ENCODE data around the gene ATP9B.

The ATP9B gene

DNA sequence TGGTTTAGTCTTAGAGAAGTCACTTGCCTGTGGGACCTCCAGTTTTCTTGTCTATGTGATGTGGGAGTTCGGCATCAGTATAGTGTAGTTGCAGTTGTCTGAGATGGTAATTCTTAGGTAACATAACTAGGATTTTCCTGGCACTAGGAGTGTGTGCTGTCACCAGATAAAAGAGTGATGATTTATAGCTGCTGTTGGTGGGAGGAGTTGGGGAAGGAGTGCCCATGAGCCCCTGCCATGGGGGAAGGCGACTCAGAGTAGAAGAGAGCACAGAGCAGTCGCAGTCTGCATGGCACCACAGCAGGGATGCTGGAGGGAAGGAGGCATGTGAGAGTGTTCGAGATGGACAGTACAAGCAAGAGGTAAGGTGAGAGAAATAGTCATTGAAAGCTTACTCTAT is 38.7 kb downstream of the ATP9B start:
- Histone ChIP-seq H3K9ac (ENCODE audit: low read length) (no peak overlapping the region), H3K27ac (ENCODE audit: low read depth, low read length) (no peak overlapping the region), H2BK15ac (replicated peaks; ENCODE audit: low read depth) (no peak overlapping the region), H4K8ac (ENCODE audit: low read depth, low read length) (no peak overlapping the region), H3K4me1 (ENCODE audit: control insufficient read depth, low read depth, low read length) (no peaks in the 10 kb centered on the region), H3K36me3 (ENCODE audit: control insufficient read depth, insufficient read depth, low read length) (no peaks in the 10 kb centered on the region), H2BK120ac (ENCODE audit: low read depth, low read length) (no peak overlapping the region), H3K79me2 (ENCODE audit: control insufficient read depth, insufficient read depth, low read length) (peaks cover 6% of the 10 kb centered on the region), H3K56ac (ENCODE audit: low read length) (no peak overlapping the region), H3K27me3 (ENCODE audit: insufficient read depth, low read length, poor library complexity) (no peaks in the 10 kb centered on the region), H3K4ac (ENCODE audit: low read depth, low read length) (no peak overlapping the region), H3K79me1 (ENCODE audit: low read length) (peaks cover 13% of the 10 kb centered on the region), H3K23ac (ENCODE audit: low read length) (no peak overlapping the region), H3K18ac (ENCODE audit: low read length) (no peak overlapping the region), H3K4me2 (ENCODE audit: low read length) (no peak overlapping the region), H2AK5ac (ENCODE audit: low read length) (no peak overlapping the region), H3K4me3 (ENCODE audit: low read length) (no peak overlapping the region), H2BK5ac (ENCODE audit: low read length) (no peak overlapping the region), H4K5ac (ENCODE audit: low read length) (no peak overlapping the region)
- no peak for DNase-seq
- no CpG with 5 or more reads among the region's 4 CpGs for WGBS (ENCODE audit: extremely low coverage, insufficient coverage, low lambda C conversion rate)

DNA sequence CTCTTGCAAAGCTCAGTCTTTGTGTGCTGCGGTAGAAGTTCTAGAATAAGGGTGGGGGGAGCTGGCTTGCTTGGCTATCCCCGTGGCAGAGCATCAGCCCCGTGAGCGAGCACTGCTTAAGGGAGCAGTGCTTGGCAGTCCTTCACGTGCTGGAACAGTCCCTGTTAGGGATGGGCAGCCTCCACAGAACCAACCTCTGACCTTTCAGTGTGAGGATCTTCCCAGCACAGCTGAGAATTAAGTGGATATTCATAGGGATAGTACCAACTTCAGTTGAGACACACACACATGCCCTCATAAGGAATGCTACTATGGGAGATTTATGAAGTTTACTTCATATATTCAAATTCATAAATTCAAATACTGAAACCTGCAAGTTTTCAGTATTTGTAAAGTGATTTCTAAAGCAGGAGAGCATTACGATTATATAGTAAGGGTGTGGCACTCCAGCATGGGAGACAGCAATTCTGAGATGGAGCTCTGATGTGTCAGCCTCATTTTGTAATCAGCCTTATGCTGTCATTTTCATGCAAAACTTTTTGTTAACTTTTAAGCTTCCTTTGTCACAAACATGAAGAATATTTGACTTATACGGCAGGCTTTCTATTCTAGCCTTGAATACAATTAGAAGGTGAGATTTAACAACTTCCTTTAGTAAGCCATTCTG is 39.5 kb downstream of the ATP9B start:
- Histone ChIP-seq H3K4me1 (ENCODE audit: control insufficient read depth, low read depth, low read length) (no peaks in the 10 kb centered on the region), H3K4me3 (ENCODE audit: low read length) (no peak overlapping the region), H3K9ac (ENCODE audit: low read length) (no peak overlapping the region), H2BK120ac (ENCODE audit: low read depth, low read length) (no peak overlapping the region), H3K27ac (ENCODE audit: low read depth, low read length) (no peak overlapping the region), H2AK5ac (ENCODE audit: low read length) (no peak overlapping the region), H3K56ac (ENCODE audit: low read length) (no peak overlapping the region), H3K79me2 (ENCODE audit: control insufficient read depth, insufficient read depth, low read length) (peaks cover 6% of the 10 kb centered on the region), H3K23ac (ENCODE audit: low read length) (no peak overlapping the region), H3K36me3 (ENCODE audit: control insufficient read depth, insufficient read depth, low read length) (no peaks in the 10 kb centered on the region), H3K4me2 (ENCODE audit: low read length) (no peak overlapping the region), H3K27me3 (ENCODE audit: insufficient read depth, low read length, poor library complexity) (no peaks in the 10 kb centered on the region), H4K8ac (ENCODE audit: low read depth, low read length) (no peak overlapping the region), H2BK5ac (ENCODE audit: low read length) (no peak overlapping the region), H4K5ac (ENCODE audit: low read length) (no peak overlapping the region), H3K4ac (ENCODE audit: low read depth, low read length) (no peak overlapping the region), H3K79me1 (ENCODE audit: low read length) (peaks cover 13% of the 10 kb centered on the region), H3K18ac (ENCODE audit: low read length) (no peak overlapping the region), H2BK15ac (replicated peaks; ENCODE audit: low read depth) (no peak overlapping the region)
- no peak for DNase-seq
- no CpG with 5 or more reads among the region's 7 CpGs for WGBS (ENCODE audit: extremely low coverage, insufficient coverage, low lambda C conversion rate)

DNA sequence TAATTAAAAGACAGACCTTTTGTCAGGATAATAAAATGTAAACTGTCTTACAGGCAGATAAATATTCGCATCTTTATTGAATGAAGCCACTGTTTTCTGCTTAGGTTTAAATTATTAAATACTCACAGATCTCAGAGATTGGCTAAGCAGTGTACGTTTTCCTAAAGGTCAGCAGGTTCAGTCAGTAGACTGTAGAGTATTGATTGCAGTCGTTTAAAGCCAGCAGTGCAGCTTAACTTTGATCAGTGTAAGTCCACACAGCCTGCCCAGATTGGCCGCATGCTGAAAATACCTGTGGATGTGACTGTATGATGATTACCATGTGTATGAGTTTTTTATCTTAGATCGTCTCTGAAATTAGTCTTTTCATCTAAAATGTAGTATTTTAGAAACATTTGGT is 42.3 kb downstream of the ATP9B start:
- WGBS (ENCODE audit: extremely low coverage, insufficient coverage, low lambda C conversion rate), result no CpG with 5 or more reads among the region's 5 CpGs
- H3K4me1 ChIP-seq (ENCODE audit: control insufficient read depth, low read depth, low read length), result no peaks in the 10 kb centered on the region
- no peak overlapping the region for H3K23ac ChIP-seq (ENCODE audit: low read length)
- no peak overlapping the region for H3K9ac ChIP-seq (ENCODE audit: low read length)
- DNase-seq, result no peak
- H2AK5ac ChIP-seq (ENCODE audit: low read length), result no peak overlapping the region
- H3K4me3 ChIP-seq (ENCODE audit: low read length), result no peak overlapping the region
- H3K36me3 ChIP-seq (ENCODE audit: control insufficient read depth, insufficient read depth, low read length), result no peaks in the 10 kb centered on the region
- H3K27ac ChIP-seq (ENCODE audit: low read depth, low read length), result no peak overlapping the region
- no peak overlapping the region for H3K18ac ChIP-seq (ENCODE audit: low read length)
- H3K4ac ChIP-seq (ENCODE audit: low read depth, low read length), result no peak overlapping the region
- no peaks in the 10 kb centered on the region for H3K79me2 ChIP-seq (ENCODE audit: control insufficient read depth, insufficient read depth, low read length)
- H2BK120ac ChIP-seq (ENCODE audit: low read depth, low read length), result no peak overlapping the region
- peaks cover 6% of the 10 kb centered on the region for H3K79me1 ChIP-seq (ENCODE audit: low read length)
- no peak overlapping the region for H4K5ac ChIP-seq (ENCODE audit: low read length)
- no peak overlapping the region for H3K56ac ChIP-seq (ENCODE audit: low read length)
- H2BK5ac ChIP-seq (ENCODE audit: low read length), result no peak overlapping the region
- H4K8ac ChIP-seq (ENCODE audit: low read depth, low read length), result no peak overlapping the region
- no peak overlapping the region for H3K4me2 ChIP-seq (ENCODE audit: low read length)
- no peak overlapping the region for H2BK15ac ChIP-seq (replicated peaks; ENCODE audit: low read depth)
- H3K27me3 ChIP-seq (ENCODE audit: insufficient read depth, low read length, poor library complexity), result no peaks in the 10 kb centered on the region

GRCh38 chr18:79117385-79117784 is 48.2 kb downstream of the ATP9B start:
- no peak overlapping the region for H2AK5ac ChIP-seq (ENCODE audit: low read length)
- no peak overlapping the region for H3K4me3 ChIP-seq (ENCODE audit: low read length)
- H3K9ac ChIP-seq (ENCODE audit: low read length), result no peak overlapping the region
- no peak overlapping the region for H4K5ac ChIP-seq (ENCODE audit: low read length)
- no peak overlapping the region for H2BK5ac ChIP-seq (ENCODE audit: low read length)
- no CpG with 5 or more reads among the region's 3 CpGs for WGBS (ENCODE audit: extremely low coverage, insufficient coverage, low lambda C conversion rate)
- no peak overlapping the region for H2BK15ac ChIP-seq (replicated peaks; ENCODE audit: low read depth)
- H3K36me3 ChIP-seq (ENCODE audit: control insufficient read depth, insufficient read depth, low read length), result no peaks in the 10 kb centered on the region
- no peaks in the 10 kb centered on the region for H3K4me1 ChIP-seq (ENCODE audit: control insufficient read depth, low read depth, low read length)
- no peak overlapping the region for H3K56ac ChIP-seq (ENCODE audit: low read length)
- no peaks in the 10 kb centered on the region for H3K79me1 ChIP-seq (ENCODE audit: low read length)
- no peaks in the 10 kb centered on the region for H3K27me3 ChIP-seq (ENCODE audit: insufficient read depth, low read length, poor library complexity)
- H2BK120ac ChIP-seq (ENCODE audit: low read depth, low read length), result no peak overlapping the region
- no peak for DNase-seq
- H3K18ac ChIP-seq (ENCODE audit: low read length), result no peak overlapping the region
- no peak overlapping the region for H3K4me2 ChIP-seq (ENCODE audit: low read length)
- H4K8ac ChIP-seq (ENCODE audit: low read depth, low read length), result no peak overlapping the region
- no peak overlapping the region for H3K4ac ChIP-seq (ENCODE audit: low read depth, low read length)
- no peak overlapping the region for H3K27ac ChIP-seq (ENCODE audit: low read depth, low read length)
- no peaks in the 10 kb centered on the region for H3K79me2 ChIP-seq (ENCODE audit: control insufficient read depth, insufficient read depth, low read length)
- no peak overlapping the region for H3K23ac ChIP-seq (ENCODE audit: low read length)

DNA sequence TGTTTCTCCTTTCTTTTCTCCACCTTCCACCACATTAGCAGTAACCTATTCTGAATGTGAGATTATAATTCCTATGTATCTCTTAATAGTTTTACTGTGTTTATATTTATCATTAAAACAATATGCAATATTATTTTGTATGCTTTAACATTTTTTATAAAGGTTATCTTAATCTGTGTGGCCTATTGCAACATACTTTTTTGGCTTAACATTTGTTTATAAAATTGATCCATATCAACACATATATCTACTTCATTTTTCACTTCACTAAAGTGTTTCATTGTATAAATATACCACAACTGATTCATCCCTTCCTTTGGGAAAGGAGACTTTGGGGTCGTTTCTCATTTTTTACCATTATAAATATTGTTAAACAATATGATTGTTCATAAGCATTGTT is 48.6 kb downstream of the ATP9B start:
- no peak overlapping the region for H3K9ac ChIP-seq (ENCODE audit: low read length)
- H3K18ac ChIP-seq (ENCODE audit: low read length), result no peak overlapping the region
- H2AK5ac ChIP-seq (ENCODE audit: low read length), result no peak overlapping the region
- WGBS (ENCODE audit: extremely low coverage, insufficient coverage, low lambda C conversion rate), result no CpG with 5 or more reads among the region's 1 CpG
- H3K23ac ChIP-seq (ENCODE audit: low read length), result no peak overlapping the region
- H3K56ac ChIP-seq (ENCODE audit: low read length), result no peak overlapping the region
- no peak overlapping the region for H3K4ac ChIP-seq (ENCODE audit: low read depth, low read length)
- H3K27me3 ChIP-seq (ENCODE audit: insufficient read depth, low read length, poor library complexity), result no peaks in the 10 kb centered on the region
- no peak overlapping the region for H3K4me3 ChIP-seq (ENCODE audit: low read length)
- DNase-seq, result no peak
- no peaks in the 10 kb centered on the region for H3K36me3 ChIP-seq (ENCODE audit: control insufficient read depth, insufficient read depth, low read length)
- no peak overlapping the region for H3K4me2 ChIP-seq (ENCODE audit: low read length)
- H3K79me2 ChIP-seq (ENCODE audit: control insufficient read depth, insufficient read depth, low read length), result no peaks in the 10 kb centered on the region
- no peaks in the 10 kb centered on the region for H3K4me1 ChIP-seq (ENCODE audit: control insufficient read depth, low read depth, low read length)
- no peak overlapping the region for H4K5ac ChIP-seq (ENCODE audit: low read length)
- H4K8ac ChIP-seq (ENCODE audit: low read depth, low read length), result no peak overlapping the region
- no peak overlapping the region for H2BK15ac ChIP-seq (replicated peaks; ENCODE audit: low read depth)
- H3K27ac ChIP-seq (ENCODE audit: low read depth, low read length), result no peak overlapping the region
- no peaks in the 10 kb centered on the region for H3K79me1 ChIP-seq (ENCODE audit: low read length)
- no peak overlapping the region for H2BK5ac ChIP-seq (ENCODE audit: low read length)
- no peak overlapping the region for H2BK120ac ChIP-seq (ENCODE audit: low read depth, low read length)

DNA sequence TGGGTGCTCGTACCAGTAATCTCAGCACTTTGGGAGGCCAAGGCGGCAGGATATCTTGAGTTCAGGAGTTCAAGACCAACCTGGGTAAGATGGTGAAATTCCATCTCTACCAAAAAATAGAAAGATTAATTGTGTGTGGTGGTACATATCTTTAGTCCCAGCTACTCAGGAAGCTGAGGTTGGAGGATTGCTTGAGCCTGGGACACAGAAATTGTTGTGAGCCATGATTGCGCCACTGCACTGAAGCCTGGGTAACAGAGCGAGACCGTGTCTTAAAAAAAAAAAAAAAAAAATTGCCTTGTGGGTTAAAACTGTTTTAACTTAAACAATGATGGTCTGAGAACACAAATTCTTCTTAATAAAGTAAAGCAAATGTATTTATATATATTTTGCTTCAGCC is 49.6 kb downstream of the ATP9B start:
- Histone ChIP-seq H3K56ac (ENCODE audit: low read length) (no peak overlapping the region), H3K36me3 (ENCODE audit: control insufficient read depth, insufficient read depth, low read length) (no peaks in the 10 kb centered on the region), H3K79me2 (ENCODE audit: control insufficient read depth, insufficient read depth, low read length) (no peaks in the 10 kb centered on the region), H4K5ac (ENCODE audit: low read length) (no peak overlapping the region), H2AK5ac (ENCODE audit: low read length) (no peak overlapping the region), H3K79me1 (ENCODE audit: low read length) (no peaks in the 10 kb centered on the region), H2BK120ac (ENCODE audit: low read depth, low read length) (no peak overlapping the region), H4K8ac (ENCODE audit: low read depth, low read length) (no peak overlapping the region), H3K23ac (ENCODE audit: low read length) (no peak overlapping the region), H3K18ac (ENCODE audit: low read length) (no peak overlapping the region), H3K4me3 (ENCODE audit: low read length) (no peak overlapping the region), H3K4me2 (ENCODE audit: low read length) (no peak overlapping the region), H2BK15ac (replicated peaks; ENCODE audit: low read depth) (no peak overlapping the region), H3K9ac (ENCODE audit: low read length) (no peak overlapping the region), H2BK5ac (ENCODE audit: low read length) (no peak overlapping the region), H3K4ac (ENCODE audit: low read depth, low read length) (no peak overlapping the region), H3K27me3 (ENCODE audit: insufficient read depth, low read length, poor library complexity) (no peaks in the 10 kb centered on the region), H3K27ac (ENCODE audit: low read depth, low read length) (no peak overlapping the region), H3K4me1 (ENCODE audit: control insufficient read depth, low read depth, low read length) (no peaks in the 10 kb centered on the region)
- WGBS (ENCODE audit: extremely low coverage, insufficient coverage, low lambda C conversion rate), result no CpG with 5 or more reads among the region's 5 CpGs
- DNase-seq, result no peak
